ENCODE data around the gene SLC9A8.
"Not testable (repeated sequence)": the region's sequence is repeated elsewhere in the genome, so short reads cannot be mapped to it uniquely, and the experiment has no call there.

Gene SLC9A8

DNA sequence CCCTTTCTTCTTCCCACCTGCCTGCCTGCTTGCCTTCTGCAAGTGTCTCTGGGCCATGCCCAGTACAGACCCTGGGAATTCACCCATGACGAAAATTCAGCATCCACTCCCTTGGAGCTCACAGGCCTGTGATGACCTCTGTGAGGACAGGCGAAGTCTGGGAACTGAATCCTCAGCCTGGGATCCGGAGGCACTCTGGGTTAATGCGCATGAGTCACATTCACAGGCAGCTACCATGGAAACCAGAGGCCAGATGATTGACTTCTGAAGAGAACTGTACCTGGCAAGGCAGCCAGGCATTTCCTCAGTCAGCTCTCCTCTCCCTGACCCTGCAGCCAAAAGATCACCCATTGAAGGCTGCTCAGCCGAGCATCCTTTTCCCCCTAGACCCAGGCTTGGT is 41.0 kb downstream of the SLC9A8 start:
- DNase-seq: no peak

DNA sequence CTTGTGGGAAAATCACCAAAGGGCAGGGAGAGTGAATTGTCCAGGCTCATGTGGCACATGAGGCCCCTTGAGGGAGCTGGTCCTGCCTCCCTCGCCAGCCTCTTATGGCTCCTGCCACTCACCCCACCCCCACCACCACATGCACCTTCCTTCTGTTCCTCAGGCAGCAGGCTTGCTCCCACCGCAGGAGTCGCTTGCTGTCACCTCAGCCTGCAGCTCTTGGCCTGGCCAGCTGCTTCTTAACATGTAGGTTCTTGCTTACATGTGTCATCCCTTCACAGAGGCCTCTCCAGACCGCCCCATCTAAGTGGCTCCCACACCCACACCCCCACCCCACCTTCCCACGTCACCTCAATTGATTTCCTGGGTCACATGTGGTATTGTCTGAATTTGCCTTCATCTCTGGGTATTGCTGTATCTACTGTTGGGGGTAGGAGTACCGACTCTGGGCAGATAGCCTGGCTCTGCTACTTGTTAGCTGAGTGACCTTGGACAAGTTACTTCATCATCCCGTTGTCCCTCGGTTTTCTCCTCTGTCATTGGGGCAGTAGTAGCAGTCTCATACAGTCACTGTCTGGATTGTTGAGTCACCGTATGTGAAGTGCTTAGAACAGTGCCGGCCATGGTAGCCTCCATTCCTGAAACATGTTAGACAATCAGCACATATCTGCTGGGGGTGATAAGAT is 41.7 kb downstream of the SLC9A8 start:
- DNase-seq: no peak

DNA sequence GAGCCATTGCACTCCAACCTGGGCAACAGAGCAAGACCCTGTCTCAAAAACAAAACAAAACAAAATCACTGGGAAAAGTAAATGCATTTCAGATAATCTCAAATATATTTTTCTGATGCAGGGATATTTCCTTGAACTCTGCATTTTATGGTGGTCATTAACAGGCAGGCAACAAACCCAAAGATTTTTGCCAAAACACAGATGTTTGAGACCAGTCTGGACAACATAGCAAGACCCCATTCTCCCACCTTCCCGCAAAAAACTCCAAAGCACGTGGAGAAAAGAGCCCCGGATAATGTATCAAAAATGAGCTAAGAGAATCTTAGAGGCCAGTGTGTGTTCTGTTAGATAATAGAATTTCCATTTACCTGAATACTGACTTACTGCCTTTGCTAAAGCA is 44.3 kb downstream of the SLC9A8 start:
- no peak for DNase-seq

DNA sequence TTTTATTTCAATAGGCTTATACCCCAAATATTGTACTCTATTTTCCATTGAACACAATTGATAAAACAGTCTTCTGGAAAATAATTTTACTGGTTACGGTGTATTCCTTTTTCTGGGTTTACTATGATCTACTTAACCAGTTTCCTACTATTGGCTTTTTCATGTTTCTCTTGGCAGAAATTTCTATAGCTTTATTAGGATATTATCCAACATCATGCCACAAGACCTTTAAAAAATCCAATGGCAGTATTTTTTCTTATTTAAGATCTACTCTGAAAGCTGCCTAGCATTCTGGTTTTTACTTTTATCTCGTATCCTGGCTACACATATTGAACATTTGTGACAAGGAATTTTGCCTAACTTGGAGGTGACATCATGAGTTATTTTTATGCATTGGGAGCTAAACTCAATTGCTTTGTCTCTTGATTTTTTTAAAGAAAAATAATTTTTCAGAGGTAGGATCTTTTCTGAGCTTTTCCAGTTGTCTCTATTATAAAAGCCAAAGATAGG is 45.5 kb downstream of the SLC9A8 start:
- no peak for DNase-seq

DNA sequence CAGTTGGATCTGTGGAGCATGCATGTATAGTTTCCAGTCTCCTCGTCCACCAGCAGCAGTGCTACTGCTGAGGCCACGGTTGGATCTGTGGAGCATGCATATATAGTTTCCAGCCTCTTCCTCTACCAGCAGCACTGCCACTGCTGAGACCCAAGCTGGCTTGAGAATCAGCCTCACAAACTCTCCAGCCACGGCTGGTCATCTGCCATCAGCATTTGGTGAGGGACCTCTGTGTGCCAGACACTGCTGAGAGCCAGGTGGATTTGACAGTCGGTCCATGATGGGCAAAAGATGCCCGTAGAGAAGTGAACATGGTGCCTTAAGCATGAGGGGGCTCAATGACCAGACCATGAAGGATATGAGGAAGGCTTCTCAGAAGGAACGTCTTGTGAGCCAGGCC is 46.4 kb downstream of the SLC9A8 start:
- DNase-seq: no peak

DNA sequence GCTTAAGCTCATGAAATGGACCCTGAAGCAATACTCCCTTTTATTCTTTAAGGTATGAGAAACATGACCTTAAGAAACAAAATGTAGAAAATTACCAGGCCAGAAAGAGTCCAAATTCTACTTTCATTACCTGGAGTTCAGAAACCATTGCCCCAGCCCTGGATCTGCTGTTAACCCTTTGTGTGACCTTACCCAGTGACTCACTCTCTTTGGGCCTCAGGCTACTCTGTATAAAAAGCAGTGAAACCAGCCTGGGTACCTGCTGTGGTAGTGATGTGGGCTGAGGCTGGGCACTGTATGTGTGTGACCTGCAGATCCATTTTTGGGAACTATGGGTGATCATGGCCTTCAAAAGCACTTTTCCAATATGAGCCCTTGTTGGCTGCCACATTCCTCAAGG is 47.2 kb downstream of the SLC9A8 start:
- no peak for DNase-seq

DNA sequence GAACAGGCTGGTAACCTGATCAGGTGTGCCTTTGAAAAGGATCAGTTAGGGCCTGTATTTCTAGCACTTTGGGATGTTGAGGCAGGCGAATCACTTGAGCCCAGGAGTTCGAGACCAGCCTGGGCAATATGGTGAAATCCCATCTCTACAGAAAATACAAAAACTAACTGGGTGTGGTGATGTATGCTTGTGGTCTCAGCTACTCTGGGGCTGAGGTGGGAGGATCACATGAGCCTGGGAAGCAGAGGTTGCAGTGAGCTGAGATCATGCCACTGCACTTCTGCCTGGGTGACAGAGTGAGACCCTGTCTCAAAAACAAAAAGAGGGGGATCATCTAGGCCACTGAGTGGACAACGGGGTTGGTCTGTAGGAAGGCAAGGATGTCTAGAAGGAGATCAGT is 48.6 kb downstream of the SLC9A8 start:
- DNase-seq: not testable (repeated sequence)

DNA sequence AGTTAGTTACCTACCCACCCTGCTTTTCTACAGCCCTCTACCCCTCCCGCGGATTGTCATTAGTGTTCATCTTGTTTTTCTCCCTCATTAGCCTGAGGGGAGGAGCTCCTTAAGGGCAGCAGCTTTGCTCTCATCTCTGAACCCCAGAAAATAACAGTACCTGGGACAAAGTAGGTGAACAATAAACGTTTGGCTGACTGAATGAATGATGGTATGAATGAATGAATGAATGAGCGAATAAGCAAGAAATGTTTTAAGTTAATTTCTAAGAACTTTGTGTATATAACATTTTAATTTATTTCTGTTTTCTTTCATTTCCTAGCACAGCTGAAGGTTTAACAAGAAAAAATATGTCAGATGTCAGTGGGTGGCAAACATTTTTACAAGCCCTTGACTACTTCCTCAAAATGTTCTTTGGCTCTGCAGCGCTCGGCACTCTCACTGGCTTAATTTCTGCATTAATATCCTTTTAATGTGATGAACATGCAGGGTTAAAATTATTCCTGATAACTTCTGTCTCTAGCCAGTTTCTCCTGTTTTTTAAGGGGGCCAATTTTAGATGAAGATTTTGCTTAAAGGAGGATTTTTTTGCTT is 50.1 kb downstream of the SLC9A8 start:
- no peak for DNase-seq

DNA sequence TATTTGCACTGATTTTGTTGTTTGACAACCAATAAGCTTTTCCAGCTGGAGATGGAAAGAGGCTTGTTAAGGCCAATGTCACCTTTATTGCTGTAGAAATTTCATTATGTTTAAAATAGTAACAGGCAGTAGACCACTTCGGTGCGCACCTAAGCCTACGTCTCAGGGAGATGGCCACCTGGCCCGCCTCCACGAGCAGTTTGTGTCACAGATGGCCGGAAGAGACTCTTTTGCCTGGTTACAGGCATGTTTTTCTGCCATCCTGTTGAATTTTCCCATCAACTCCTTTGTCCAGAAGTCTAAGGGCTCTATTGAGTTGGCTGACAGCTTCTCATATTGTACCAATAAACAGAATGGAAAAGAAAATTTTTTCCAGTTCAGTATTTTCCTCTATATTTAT is 51.0 kb downstream of the SLC9A8 start:
- no peak for DNase-seq

DNA sequence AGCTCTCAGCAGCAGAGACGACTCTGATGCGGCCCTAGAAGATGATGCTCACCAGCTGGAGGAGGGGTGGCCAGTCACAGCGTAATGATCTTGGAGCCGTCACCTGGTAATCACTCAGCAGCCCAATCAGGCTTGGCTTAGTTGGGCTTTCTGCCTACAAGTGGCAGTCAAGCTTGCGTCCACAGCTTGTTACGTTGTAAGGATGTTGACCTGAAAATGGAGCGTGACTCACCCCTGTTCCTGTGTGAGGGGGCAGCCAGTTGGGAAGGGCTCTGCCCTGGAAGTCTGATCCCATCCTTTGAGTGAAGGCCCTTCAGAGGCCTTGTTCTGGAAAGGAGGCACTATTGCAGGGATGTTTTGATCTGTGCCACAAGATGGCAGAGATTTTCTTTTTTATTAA is 52.9 kb downstream of the SLC9A8 start:
- no peak for DNase-seq

DNA sequence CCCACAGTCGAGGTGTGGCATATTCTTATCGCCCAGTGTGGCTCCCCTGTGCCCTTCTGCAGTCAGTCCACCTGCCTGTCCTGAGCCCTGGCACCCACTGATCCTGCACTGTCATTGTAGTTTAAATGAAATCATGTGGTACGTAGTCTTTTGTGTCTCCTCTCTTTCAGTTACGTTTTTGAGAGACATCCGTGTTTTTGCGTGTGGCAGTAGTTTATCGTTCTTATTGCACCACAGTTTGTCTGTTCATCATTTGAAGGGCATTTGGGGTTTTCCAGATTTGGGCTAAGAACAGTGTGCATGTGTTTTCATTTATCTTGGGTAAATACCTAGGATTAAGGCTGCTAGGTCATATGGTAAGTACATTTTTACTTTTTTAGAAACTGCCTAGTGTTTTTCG is 53.4 kb downstream of the SLC9A8 start:
- no peak for DNase-seq

DNA sequence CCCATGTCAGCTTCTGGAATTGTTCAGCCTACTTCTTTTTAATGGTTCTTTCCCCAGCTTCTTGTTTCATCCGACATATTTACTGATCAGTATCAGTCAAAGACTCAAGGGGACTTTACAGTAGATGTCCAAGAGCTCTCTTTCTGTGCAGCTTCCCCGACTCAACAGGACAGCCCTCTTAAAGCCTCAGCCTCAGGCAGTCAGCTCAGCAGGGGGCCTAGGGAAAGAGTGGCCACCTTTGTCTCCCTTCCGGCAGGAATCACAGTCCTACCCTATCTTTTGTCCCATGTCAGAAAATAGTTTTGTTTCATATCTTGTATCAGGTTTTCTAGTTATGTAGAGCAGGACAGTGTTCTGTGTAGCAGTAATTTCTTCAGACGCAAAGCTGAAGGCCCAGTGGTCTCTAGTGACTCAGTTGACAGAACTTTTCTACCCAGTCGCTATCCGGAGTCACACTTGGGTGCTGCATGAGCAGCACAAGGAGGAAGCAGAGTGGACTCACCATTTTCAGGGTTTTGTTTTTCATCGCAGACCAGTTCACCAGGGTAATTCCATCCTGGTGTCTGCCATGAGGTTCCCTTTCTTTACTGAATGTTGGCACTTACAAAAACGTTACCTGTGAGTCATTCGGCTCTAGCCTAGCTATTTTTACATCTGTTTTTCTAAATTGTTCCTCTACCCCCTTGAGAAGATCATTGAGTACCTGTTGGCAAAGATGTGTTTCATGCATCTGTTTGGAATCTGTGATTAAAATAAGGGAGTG is 55.0 kb downstream of the SLC9A8 start:
- no peak for DNase-seq

DNA sequence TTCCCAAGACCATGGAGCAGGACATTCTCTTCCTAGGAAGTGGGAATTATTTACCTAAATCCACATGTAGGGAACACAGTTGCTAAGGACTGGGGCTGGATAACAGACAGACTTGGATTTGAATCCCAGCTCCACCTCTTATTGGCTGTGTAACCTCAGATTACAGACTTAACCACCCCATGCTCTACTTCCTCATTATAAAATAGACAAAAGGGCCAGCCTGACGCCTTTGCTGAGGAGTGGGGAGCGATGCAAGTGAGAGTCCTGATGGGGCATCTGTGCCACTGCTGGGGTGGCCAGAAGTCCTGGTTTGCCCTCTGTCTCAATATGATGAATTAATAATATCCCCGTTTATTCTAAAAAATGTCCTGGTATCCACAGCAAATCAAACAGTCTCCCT is 55.9 kb downstream of the SLC9A8 start:
- no peak for DNase-seq

DNA sequence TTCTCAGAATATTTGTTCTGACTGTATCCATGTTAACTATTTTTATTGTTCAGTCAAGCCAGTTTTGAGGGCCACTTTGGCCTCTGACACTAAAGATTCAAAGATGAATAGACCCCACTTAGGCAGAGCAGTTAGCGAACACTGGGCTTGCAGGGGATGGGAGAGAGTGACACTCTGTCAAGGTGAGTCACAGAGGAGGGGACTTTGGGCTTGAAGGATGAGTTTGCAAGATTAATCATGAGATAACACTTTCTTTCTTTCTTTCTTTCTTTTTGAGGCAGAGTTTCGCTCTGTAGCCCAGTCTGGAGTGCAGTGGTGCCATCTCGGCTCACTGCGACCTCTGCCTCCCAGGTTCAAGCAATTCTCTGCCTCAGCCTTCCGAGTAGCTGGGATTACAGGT is 56.3 kb downstream of the SLC9A8 start:
- DNase-seq: no peak

DNA sequence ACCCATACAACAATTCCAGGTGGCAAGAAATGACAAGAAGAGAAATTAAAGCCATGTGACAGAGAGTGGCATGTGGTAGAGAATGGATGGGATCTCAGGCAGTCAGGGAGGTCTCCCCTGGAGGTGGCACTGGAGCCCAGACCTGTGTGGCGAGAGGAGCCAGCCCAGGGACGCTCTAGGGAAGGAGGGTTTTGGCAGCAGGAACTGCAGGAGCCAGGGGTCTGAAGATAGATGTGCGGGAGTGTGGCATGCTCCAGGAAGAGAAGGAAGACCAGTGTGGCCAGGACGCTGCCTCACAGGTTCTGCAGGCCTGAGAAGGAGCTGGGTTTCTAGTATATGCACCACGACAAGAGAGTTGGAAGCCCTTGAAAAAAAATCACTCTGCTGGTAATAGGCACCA is 57.6 kb downstream of the SLC9A8 start:
- DNase-seq: no peak

DNA sequence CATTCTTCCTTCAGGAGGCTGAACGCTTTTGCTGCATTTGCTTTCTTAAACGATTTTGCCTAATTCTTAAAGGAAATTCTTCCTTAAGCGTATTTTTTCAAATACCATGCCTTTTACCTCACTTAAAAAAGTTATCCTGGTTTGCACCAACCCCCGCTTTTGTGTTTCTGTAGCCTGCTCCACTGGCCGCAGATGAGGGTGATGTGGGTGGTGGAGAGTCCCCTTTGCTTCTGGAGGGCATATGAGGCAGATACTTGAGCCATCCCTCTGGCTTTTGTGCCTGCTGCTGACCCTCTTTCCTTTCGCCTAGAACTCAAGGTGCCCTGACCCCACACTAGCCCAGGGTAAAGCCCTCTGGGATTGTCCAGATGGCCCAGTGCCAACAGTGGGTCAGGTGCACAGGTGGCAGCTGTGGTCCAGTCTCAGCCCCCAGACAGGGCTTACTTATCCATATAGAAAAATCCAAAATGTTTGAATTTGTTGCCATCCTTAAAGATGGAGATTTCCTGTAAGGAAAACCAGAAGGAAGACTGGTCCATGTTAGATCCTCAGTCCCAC is 58.8 kb downstream of the SLC9A8 start:
- DNase-seq: no peak

DNA sequence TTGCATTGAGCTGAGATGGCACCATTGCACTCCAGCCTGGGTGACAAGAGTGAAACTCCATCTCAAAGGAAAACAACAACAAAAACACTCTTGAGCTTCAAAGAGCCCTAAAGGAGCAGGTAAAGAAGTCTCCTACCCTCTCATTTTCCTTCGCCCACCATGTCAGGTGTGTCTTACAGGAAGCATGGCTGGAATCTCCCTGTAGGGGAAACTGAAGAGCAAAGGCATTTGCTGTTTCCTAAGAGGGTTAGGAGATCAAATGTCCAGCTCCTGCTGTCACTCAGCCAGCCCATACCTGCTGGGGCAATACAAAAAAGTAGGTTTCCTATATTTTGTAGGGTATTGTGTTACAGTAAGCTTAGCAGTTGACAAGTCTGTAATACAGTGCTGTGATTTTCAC is 59.4 kb downstream of the SLC9A8 start:
- no peak for DNase-seq

DNA sequence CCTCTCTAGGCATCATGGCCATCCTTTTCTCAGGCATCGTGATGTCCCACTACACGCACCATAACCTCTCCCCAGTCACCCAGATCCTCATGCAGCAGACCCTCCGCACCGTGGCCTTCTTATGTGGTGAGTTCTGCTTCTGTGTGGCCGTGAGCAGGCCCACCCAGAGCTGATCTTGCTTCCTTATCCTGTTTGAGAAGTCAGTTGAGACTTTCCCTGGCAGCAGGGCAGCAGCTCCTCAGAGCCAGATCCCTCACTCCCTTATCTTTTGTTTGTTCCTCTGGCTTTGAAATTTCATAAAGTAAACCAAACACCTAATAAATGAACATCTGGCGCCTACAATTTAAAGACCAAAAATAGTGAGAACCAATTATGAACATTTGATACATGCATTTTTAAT is 62.1 kb downstream of the SLC9A8 start:
- DNase-seq: no peak

DNA sequence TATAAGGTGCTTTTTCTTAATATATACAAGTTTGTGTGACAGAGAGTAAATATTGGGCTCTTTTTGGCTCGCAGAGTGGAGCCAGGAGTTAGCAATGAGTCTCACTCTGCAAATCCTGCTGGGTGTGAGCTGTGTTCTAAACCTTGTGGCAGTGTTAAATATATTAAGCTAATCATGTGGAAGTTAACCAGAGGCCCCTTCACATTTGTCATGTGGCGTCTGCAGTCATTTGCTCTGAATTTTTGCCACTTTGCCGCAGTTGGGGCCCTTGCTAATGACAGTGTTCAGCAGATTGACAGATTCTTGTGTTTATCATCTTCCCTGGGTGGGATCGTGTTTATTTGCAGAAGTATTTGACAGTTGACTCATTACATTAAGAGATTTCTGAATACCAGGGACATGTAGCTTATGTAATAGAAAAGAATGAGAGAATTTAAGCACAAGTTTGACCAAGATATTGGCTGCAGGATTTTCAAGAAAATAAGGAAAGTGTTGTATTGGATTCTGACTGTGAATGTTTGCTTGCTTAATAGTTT is 64.8 kb downstream of the SLC9A8 start:
- DNase-seq: no peak

DNA sequence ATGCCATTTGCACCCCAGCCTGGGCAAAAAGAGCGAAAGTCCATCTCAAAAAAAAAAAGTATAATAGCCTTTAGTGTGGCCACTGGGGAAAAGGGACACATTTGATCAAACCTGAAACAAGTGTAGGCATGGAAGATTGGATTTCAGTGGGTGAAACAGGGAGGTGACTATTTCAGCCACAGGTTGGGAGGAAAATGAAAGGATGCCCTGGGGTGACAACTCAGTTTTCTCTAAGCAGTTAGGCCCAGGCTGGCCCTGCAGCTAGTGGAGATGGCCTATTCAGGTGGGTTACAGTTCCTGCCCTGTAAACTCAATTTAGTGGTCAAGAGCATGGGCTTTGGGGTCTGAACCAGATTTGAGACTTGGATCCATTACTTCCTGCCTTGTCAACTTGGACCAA is 66.3 kb downstream of the SLC9A8 start:
- no peak for DNase-seq

DNA sequence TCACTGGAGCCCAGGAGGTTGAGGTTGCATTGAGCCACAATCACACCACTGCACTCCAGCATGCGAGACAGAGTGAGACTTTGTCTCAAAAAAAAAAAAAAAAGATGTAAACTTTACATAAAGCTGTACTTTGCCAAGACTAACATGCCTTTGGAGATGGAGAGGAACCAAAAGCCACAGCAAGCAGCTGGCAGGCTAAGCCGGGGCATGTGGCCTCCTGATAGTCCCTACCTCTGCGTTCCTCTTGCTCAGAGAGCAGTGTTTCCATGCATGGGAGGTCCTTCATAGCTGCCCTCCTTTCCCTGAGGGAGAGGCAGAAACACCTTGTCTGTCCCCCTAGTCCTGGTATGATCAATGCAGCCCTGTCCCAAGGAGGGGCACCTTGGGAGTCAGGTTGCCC is 67.5 kb downstream of the SLC9A8 start:
- DNase-seq: no peak

DNA sequence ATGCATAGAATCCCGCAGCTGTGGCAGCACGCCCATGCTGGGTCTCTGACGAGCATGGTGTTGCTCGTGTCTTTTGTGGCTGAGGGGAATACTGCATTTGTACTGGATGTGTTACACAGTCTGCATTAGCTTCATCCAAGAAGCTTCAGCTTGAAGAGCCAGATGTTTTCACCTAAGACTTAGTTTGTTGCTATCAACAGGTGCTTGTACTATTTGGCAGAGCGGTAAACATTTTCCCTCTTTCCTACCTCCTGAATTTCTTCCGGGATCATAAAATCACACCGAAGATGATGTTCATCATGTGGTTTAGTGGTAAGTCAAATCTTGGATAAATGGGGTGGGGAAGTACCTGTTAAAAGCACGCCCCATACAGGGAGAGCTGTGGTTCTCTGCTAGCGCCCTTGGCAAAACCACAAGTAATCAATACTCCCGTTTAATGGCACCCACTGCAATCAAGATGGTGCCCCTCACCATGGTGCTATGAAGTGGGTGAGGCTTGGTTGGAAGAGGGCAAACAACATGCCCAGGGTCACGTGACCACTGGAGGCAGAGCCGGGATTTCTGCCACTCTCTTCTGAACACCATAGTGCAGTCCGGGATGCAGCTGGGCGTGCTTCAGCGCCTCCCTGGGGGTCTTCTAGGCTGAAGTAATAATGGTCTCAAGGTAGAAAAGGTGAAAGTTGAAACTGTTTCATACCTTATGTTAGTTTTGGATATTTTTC is 68.3 kb downstream of the SLC9A8 start:
- DNase-seq: no peak

All from NCI-H1105 (cell line).